GM12872 (cell line): Measurements from ENCODE around the gene PRAMEF1.

Source experiments
- TF ChIP-seq, protein P1 (sequence below): IDR thresholded peaks from 3 replicates; pipeline ENCODE4 v1.5.1; 2011; ENCODE audit warnings: low read depth, mild to moderate bottlenecking, low read length, moderate library complexity; ENCODE audit not compliant: insufficient read depth

The PRAMEF1 gene

DNA sequence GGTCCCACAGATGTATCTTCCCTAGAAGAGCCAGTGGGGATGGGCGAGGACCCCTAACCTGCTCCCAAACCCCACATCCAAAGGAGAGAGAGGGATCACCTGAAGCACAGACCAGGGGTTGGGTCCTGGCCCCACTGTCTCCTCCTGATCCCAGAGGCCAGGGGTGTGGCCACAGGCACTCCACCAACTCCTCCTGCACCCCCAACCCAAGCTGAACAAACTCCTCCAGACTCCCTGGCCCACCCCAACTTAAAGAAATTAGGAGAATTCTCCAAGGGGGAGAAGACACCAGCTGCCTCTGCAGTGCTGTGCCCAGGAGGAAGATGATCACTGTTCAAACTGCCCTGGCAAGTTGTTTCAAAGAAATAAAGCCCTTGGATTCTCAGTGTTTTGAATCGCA is 22.2 kb upstream of the PRAMEF1 start:
- TF ChIP-seq, protein P1, sequence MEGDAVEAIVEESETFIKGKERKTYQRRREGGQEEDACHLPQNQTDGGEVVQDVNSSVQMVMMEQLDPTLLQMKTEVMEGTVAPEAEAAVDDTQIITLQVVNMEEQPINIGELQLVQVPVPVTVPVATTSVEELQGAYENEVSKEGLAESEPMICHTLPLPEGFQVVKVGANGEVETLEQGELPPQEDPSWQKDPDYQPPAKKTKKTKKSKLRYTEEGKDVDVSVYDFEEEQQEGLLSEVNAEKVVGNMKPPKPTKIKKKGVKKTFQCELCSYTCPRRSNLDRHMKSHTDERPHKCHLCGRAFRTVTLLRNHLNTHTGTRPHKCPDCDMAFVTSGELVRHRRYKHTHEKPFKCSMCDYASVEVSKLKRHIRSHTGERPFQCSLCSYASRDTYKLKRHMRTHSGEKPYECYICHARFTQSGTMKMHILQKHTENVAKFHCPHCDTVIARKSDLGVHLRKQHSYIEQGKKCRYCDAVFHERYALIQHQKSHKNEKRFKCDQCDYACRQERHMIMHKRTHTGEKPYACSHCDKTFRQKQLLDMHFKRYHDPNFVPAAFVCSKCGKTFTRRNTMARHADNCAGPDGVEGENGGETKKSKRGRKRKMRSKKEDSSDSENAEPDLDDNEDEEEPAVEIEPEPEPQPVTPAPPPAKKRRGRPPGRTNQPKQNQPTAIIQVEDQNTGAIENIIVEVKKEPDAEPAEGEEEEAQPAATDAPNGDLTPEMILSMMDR = no peak

DNA sequence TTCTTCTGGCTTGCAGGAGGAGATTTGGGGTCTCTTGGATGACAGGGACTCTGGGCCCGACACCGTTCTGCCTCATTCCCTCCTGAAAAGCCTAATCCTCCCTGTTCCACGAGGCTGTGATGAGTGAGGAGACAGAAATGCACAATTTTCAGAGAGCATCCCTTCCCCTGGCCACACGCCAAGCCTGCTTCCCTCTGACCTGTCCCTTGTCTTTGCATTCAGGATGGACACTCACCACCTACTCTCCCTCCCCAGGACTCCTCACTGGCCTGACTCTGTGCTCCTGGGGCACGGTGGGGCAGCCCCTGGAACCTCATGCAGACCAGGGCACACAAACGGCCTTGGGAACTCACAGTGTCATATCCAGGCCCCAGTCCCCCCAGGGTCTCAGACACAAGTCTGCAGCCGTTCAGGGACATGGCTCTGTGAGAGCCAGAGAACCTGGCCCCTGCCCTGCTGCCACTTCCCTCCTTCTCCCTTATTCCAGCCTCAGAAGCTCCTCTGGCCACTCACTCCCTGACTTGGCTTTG is 21.2 kb upstream of the PRAMEF1 start:
- TF ChIP-seq, protein P1 = no peak

DNA sequence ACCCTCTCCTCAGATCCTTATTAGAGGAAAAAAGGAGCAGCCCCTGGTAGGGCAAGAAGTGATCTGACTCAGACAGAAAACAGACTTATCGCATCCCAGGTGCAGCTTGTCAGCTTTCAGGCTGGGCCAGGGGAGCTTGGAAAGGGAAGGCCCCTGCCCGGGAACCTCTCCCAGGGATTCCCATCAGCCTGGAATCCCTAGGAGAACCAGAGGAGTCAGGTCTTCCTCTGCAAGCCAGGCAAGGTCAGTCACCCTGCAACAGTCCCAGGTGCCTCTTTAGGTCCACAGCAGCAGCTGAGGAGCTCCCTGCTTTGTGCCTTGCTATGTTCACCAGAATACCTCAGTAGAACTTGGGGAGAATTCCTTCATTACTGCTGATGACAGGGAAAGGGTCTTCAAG is 20.6 kb upstream of the PRAMEF1 start:
- TF ChIP-seq, protein P1 = no peak

DNA sequence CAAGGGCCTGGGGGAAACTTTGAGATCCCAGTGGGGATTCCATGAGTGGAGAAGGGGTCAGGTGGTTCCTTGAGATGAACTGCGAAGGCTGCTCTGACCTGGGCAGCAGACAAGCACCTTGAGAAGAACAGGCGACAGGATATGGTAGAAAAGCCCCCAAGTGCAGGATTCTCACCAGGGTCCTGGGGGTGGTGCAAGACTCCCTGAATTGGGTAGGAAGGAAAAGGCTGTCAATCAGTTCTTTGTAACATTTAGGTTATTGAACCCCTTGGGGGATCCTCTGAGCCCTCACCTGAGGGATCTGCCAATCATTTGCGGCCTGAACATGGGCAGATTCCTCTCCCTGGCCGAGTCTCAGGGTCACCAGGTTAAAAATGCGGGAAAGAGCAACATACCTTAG is 20.0 kb upstream of the PRAMEF1 start:
- TF ChIP-seq, protein P1 = no peak

DNA sequence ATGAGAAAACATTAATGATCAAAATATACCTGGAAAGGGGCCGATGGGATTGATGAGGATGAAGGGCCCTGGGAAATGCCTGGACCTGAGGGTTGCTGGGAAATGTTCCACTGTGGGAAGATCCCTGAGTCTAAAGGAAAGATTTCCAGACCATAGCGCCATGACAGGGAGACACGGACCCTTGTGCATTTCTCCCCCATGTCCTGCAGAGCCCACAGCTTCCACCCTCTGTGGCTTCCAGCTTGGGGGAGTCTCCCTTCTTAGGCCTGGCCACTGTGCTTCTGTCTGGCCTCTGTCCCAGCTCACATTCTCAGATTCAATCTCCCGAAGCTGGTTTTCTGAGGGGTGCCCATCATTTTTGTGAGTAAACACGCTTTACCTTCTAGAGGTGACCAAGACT is 18.7 kb upstream of the PRAMEF1 start:
- TF ChIP-seq, protein P1 = no peak

DNA sequence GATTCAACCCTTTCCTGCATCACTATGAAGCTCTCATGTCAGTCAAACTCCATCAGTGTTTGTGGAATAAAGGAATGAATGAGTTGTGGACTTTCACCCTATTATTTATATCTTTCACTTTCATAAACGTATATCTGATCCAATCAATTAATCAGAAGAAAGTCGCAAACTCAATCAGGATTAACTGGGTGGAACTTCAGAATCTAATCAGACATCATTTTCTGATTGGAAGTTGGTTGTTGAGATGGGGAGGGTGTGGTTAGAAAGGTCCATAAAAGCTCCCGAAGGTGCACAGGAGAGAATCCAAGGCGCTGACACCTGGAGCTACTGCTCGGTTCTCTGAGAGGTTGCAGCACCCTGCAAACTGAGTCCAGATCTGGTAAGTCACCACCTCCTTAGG is 17.8 kb upstream of the PRAMEF1 start, which contains the start of gene PRAMEF12:
TSS of gene PRAMEF12 (plus strand) at position 301 of the 400 bp plus-strand sequence. CDS start 1,130 bp downstream, outside the sequence.
- TF ChIP-seq, protein P1 = no peak

DNA sequence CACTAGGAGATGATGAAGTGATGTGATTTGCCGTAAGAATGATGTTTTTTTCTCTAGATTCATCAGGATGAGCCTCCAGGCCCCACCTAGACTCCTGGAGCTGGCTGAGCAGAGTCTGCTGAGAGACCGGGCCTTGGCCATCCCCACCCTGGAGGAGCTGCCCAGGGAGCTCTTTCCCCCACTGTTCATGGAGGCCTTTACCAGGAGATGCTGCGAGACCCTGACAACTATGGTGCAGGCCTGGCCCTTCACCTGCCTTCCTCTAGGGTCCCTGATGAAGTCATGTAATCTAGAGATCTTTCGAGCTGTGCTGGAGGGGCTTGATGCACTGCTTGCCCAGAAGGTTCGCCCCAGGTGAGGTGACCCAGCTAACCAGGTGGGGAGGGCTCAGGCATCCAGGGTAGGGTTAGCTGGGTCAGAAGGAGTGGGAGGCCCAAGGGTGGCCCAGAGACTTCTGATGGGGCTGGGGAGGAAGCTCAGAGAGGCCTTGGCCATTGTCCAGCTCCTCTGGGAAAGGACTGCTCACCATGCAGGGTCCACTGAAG is 16.3 kb upstream of the PRAMEF1 start:
- TF ChIP-seq, protein P1 = no peak
